HG03342 (cell line): ENCODE measurements around the gene PLCB1.

Experiments used
- ATAC-seq: cut with Tn5 transposase; IDR thresholded peaks from one replicate; pipeline ENCODE4 v1.9.1; 2021; ENCODE audit warnings: mild to moderate bottlenecking, moderate library complexity; ENCODE audit not compliant: unreplicated experiment

The PLCB1 gene

DNA sequence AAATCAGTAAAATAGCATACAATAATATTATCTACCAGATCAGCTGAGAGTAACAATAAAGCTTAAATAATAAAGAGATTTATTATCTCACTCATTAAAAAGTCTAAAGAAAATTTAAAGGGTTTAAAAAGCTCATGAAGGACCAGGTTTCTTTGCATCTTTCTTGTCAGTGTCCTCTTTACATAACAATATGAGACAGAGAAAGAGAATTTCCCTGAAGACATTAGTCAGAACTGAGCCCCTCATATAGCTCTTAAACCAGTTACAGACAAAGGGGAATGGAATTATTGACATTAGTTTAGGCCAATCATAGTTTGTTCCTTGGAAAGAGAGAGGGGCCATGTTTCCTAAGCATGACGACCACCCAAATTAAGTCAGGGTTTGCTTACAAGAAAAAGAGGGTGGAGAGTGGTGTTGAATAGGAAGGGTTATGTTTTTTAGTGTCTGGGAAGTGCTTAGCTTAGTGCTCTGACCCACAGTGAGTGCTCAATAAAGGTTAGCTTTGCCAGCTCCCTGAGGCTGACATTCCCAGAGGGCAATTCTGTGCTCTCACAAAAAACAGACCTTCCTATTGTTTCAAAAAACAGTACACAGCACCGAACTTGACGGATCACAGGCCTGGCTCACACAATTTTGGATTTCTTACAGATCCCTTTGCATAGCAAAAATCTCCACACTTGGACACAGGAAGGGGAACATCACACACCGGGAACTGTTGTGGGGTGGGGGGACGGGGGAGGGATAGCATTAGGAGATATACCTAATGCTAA is 3.6 kb upstream of the PLCB1 start:
- no peak for ATAC-seq

DNA sequence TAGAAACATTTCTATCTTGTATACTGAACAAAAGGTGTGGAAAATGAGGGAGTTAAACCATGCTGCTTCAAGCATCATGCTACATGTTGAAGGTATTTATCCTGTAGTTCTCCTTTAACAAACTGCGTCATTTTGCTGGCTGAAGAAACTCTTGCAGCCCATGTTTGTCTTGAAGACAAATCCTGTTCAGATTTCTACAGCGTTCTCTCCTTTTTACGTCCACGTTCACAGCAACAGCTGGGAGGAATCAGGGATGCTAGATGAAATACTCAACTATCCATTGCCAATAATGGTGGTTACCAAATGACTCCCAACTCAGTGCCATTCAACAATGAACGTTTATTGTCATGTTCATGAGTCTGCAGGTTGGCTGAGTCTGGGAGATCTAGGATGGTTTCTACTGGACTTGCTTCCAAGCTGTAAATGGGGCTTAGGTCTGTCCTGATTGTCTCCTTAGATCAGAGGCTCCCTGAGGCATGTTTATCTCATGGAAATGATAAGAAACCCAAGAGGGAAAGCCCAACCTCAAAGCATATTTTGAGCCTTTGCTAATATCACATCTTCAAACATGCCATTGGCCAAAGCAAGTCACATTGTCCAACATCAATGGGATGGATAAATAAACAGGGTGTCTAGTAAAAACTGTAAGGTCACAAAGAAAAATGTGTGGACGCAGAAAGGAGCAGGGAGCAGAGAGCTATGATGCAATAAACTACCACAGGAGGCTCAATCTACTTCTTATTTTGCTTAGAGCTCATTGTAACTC is 2.7 kb upstream of the PLCB1 start:
- ATAC-seq = no peak

DNA sequence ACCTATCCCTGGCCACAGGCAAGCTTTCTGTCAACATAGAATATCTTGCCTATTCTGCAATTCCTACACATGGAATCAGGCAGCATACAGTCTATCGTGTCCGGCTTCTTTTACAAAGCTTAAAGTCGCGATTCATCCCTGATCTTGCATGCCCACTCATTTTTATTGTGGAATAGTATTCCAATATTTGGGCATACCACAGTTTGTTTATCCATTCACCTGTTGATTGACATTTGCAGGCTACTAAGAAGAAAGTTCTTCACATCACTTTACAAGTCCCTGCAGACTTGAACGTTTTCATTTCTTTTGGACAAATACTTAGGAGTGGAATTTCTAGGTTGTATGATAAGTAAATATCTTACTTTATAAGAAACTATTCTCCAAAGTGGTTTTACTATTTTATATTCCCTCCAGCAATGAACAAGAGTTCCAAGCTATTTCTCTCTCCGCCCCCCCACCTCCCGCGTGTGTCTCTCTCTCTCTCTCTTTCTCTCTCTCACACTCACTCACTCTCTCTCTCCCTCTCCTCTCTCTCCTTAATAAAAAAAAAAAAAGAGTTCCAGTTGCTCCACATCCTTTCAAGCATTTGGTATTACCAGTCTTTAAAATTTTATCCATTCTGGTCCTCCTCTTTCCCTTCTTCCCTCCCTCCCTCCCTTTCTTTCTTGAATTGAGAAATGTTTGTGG is 1.1 kb upstream of the PLCB1 start:
- no peak for ATAC-seq

- no peak for ATAC-seq
These were observed 631 bp downstream of the PLCB1 start for GRCh38 chr20:8132484-8133309.

GRCh38 chr20:8133310-8133768 is 1.3 kb downstream of the PLCB1 start:
- no peak for ATAC-seq

DNA sequence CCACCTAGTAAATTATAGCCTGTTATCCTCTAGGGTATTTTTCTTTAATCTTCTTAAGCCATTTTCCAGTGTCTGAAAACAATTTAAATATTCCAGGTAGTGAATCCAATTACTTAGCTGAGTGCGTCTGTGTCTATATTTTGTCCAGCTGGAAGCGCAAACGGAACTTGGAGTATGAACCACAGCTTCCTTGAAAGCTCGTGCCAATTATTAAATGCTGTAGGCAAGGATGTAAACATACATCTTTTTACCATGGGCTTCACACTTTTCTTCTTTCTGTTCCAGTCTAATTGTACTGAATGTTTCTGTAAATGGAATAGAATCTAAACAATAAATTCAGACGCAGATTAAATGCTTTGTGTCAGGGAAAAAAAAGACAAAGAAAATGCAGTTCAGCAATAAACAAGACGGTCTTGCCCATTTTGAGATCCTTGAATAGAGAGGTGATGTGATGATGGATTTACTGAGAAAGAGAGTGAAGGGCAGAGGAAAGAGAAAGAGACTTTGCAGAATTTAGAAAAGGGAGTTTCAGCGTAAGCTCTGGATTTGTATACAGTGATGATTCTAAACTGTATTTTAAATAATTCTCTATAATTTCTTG is 1.9 kb downstream of the PLCB1 start:
- ATAC-seq = no peak

DNA sequence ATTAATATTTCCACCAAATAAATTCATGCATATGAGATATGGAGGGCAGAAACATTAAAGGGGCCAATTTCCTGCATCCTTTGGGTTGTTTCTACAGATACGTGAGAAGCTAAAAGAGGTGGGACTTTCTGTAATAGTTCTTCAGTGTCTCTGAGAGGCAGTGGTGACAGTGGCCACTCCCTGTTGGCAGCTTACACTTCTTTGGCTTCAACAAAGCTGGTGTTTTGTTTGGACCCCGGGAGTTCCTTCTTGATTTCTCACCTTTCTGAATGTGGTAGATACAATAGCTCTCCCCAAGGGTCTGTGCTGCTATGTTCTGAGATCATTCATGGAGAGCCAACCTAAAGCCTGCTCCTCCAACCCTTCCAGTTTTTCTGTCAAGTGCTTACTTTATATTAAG is 7.8 kb downstream of the PLCB1 start:
- ATAC-seq = no peak

- ATAC-seq = no peak
These were observed 11.4 kb downstream of the PLCB1 start for GRCh38 chr20:8143474-8143873.

- no peak for ATAC-seq
These were observed 12.5 kb downstream of the PLCB1 start for GRCh38 chr20:8144282-8145245.

DNA sequence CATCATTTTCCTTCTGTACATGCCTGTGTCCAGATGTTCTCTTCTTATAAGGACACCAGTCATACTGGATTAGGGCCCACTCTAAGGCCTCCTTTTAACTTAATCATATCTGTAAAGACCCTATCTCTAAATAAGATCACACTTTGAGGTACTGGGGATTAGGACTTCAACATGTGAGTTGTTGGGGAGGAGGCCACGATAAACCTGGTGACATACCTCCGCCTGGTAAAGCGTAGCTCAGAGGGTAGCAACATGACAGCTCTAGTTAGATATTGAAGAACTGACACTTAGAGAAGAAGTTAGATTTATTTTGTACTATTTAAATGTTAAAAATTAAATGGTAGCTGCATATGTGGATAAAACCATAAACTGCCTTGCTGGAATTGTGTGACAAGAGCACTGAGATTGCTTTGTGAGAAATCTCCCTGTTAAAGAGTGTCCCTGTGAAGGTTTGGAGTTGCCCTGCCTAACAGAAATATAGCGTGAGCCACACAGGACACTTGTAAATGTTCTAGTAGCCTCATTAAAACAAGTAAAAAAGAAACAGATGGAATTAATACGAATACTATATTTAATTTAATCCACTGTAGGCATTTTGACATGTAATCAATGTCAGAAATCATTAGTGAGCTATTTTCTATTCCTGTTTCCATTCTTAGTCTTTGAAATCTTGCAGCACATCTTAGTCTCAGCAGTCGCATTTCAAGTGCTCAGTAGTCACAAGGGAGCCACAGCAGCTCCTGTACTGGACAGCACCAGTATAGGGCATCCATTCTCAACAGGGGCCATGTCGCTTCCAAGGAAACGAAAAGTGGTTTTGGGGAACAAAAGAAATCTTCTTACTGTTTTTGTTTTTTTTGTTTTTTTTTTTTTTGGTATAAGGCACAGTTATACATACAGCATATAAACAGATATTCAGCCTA is 13.4 kb downstream of the PLCB1 start:
- no peak for ATAC-seq

DNA sequence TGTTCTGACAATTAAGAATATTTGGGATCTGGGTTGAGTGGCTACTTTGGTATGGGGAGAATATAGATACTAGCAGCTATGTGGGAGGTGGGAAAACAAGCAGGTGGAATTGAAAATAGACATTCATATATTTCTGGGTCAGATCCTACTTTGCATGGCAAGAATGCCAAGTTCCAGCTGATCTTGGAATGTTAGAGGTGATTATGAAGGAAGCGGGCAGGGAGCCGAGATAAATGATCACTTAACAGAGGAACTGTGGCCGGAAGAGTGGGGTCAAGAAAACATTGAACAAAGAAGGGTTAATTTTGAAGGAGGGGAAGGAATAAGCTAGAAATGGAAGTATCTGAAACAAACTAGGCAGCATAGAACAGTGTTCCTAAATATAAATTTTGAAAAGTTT is 15.4 kb downstream of the PLCB1 start:
- no peak for ATAC-seq

DNA sequence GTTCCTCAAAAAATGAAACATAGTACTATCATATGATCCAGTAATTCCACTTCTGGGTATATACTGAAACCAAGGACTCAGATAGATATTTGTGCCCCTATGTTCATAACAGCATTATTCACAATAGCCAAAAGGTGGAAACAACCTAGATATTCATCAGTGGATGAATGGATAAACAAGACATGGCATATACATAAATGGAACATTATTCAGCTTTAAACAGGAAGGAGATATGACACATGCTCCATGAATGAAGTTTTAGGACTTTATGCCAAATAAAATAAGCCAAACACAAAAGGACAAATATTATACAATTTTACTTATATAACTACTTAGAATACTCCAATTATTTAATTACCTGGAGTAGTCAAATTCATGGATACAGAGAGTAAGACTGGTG is 16.4 kb downstream of the PLCB1 start:
- ATAC-seq = no peak

GRCh38 chr20:8150591-8150990 is 18.5 kb downstream of the PLCB1 start:
- ATAC-seq = no peak

- ATAC-seq = no peak
These were observed 19.3 kb downstream of the PLCB1 start for GRCh38 chr20:8151372-8151771.

DNA sequence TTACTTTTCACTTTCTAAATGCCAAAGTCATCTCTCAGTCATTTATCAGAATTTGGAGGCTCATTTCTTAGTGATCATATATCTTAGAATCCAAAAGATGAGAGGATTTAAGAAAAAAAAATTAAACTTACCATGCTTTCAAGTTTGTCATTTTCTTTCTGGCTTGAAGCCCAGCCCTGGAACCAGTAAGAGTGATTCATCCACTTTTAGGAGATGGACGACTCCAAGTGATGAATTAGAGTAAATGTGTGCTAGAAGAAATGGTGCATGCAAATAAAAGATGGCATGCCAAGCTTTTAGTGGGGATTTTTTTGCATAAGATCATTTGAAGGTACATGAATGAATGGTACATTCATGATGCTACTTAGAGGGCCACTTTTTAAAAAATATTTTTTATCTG is 20.1 kb downstream of the PLCB1 start:
- ATAC-seq = no peak

DNA sequence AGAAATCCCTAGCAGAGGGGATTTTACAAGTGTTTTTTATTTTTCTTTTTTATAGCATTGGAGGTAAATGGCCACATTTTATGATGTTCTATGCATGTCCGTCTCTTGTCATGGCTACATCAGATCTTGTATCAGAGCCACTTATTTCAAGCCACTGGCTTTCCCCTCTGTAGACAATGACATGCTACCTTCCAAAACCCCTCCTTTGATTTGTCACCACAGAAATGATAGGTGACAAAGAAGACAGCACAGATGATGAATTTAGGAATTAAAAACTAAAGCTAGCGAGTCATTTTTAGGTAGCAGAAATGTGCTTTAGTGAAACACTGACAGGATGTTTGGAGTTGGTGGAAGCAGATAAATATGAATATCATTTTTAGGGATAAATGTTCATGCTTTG is 20.8 kb downstream of the PLCB1 start:
- no peak for ATAC-seq

DNA sequence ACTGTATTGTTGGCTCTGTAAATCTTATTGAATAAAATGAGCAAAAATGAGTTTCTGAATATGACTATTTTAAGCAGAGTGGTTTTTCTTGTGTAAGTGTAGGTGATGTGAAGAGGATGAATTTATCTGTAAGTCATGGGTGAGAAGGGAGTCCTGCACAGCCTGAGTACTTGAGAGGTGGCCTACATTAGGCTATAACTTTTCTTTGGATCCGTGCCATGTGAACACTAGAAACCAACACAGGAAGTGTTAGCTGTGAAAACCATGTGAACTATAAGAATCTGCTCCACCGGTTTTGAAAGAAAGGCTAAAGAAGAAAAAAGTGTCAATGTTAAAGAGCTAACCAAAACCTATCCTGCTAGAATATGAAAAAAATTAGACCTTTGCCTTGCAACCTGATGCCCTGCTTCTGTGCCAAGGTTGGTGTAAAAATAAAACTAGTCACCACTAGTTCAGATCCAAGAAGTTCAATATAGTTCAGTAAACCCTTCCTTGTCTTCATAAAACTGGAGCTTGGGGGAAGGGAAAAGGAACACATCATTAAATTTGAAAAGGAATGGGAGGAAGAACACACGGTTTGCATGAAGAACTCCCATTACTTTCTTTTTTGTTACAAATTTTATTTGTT is 21.3 kb downstream of the PLCB1 start:
- ATAC-seq = no peak

GRCh38 chr20:8154638-8155037 is 22.6 kb downstream of the PLCB1 start:
- no peak for ATAC-seq
